BJ (cell line): ENCODE measurements around the gene SOX4. TPM values are rescaled to one million over a fixed set of nuclear protein-coding genes. Genes with fewer than 3 reads are reported as not detected.

Experiments used
- CTCF ChIA-PET: fragments of 350-600 bp; formaldehyde crosslinking; extraction: SDS; loops from one replicate; lab custom pipeline; 2021; ENCODE audit warnings: antibody characterized with exemption, inconsistent platforms; lab: Yijun Ruan, JAX
- POLR2A ChIA-PET: fragments of 300-600 bp; sonication (Branson Sonifier 250); formaldehyde crosslinking; extraction: SDS; loops from one replicate; lab custom pipeline; 2021; ENCODE audit warnings: antibody characterized with exemption; lab: Charles Lee
- DNase-seq: peaks from one replicate; pipeline ENCODE4 v3.0.0-alpha.2; 2011; ENCODE audit warnings: low read depth
- H3K27me3 ChIP-seq: 2 replicates; pipeline ENCODE4 v1.6.0; 2011; ENCODE audit warnings: low read length; ENCODE audit not compliant: control insufficient read depth, insufficient read depth
- H3K36me3 ChIP-seq: 2 replicates; pipeline ENCODE4 v1.5.1; 2011; ENCODE audit warnings: low read length; ENCODE audit not compliant: control insufficient read depth, insufficient read depth
- H3K4me3 ChIP-seq: 2 replicates; pipeline ENCODE4 v1.5.1; 2011; ENCODE audit warnings: low read depth, mild to moderate bottlenecking, control low read depth, low read length
- CTCF ChIP-seq: IDR thresholded peaks from 2 replicates; pipeline ENCODE4 v1.5.1; 2011; ENCODE audit warnings: low read depth, mild to moderate bottlenecking, control low read depth, inconsistent platforms, low read length, moderate library complexity; ENCODE audit not compliant: insufficient read depth
- polyA plus RNA-seq: library from polyadenylated mRNA; depleted of rRNA; stranded (reverse); fragments of >200 nt; gene quantifications from 2 replicates; pipeline ENCODE4 v1.2.3, GENCODE V29; 2011

Gene SOX4
- polyA plus RNA-seq, 1 experiment: 2.4 TPM

- TF ChIP-seq CTCF: no peak
- DNase-seq: no peak
- Histone ChIP-seq H3K27me3 (no peaks in the 10 kb centered on the region), H3K36me3 (no peaks in the 10 kb centered on the region), H3K4me3 (no peak overlapping the region)
- ChIA-PET CTCF (interaction anchor here (0.5 kb wide), 1 partner anchor 1088 kb away, joined by 3 read pairs; no protein-coding TSS in a partner anchor), POLR2A (no interaction called here)
Measured at GRCh38 chr6:21616005-21616404, 22.5 kb downstream of the SOX4 start.

- no peak for DNase-seq
- Histone ChIP-seq H3K27me3 (no peaks in the 10 kb centered on the region), H3K4me3 (no peak overlapping the region), H3K36me3 (no peaks in the 10 kb centered on the region)
- ChIA-PET CTCF (interaction anchor here (0.5 kb wide), 1 partner anchor 64 kb away, joined by 4 read pairs; no protein-coding TSS in a partner anchor), POLR2A (no interaction called here)
- no peak for TF ChIP-seq CTCF
Measured at GRCh38 chr6:21625642-21626041, 32.1 kb downstream of the SOX4 start.

- TF ChIP-seq CTCF: no peak
- Histone ChIP-seq H3K27me3 (no peaks in the 10 kb centered on the region), H3K36me3 (no peaks in the 10 kb centered on the region), H3K4me3 (no peak overlapping the region)
- ChIA-PET POLR2A (no interaction called here), CTCF (no interaction called here)
- DNase-seq: no peak
Measured at GRCh38 chr6:21626756-21627155, 33.2 kb downstream of the SOX4 start.

GRCh38 chr6:21628160-21628559 lies 34.6 kb downstream of the SOX4 start:
- ChIA-PET CTCF (interaction anchor here (1.3 kb wide), 1 partner anchor 14 kb away, joined by 3 read pairs; no protein-coding TSS in a partner anchor), POLR2A (no interaction called here)
- no peak for DNase-seq
- Histone ChIP-seq H3K36me3 (no peaks in the 10 kb centered on the region), H3K27me3 (no peaks in the 10 kb centered on the region), H3K4me3 (no peak overlapping the region)
- TF ChIP-seq CTCF: no peak

GRCh38 chr6:21633511-21634109 lies 40.1 kb downstream of the SOX4 start:
- no peaks in the 10 kb centered on the region for H3K27me3 ChIP-seq
- DNase-seq: no peak
- no peaks in the 10 kb centered on the region for H3K36me3 ChIP-seq
- CTCF ChIA-PET: no interaction called here
- POLR2A ChIA-PET: no interaction called here
- TF ChIP-seq CTCF: no peak
- H3K4me3 ChIP-seq: no peak overlapping the region
